ENCODE measurements around the gene PLIN5. TPM values are rescaled to one million over a fixed set of nuclear protein-coding genes. Genes with fewer than 3 reads are reported as not detected.

The PLIN5 gene
- total RNA-seq, 1 donor from 2014 or later: 0.82 TPM

GRCh38 chr19:4493104-4493928, 41.7 kb downstream of the PLIN5 start:
- FAIRE-seq (no peak), DNase-seq (ENCODE audit: low spot score in 2 of 2) (no peak)

DNA sequence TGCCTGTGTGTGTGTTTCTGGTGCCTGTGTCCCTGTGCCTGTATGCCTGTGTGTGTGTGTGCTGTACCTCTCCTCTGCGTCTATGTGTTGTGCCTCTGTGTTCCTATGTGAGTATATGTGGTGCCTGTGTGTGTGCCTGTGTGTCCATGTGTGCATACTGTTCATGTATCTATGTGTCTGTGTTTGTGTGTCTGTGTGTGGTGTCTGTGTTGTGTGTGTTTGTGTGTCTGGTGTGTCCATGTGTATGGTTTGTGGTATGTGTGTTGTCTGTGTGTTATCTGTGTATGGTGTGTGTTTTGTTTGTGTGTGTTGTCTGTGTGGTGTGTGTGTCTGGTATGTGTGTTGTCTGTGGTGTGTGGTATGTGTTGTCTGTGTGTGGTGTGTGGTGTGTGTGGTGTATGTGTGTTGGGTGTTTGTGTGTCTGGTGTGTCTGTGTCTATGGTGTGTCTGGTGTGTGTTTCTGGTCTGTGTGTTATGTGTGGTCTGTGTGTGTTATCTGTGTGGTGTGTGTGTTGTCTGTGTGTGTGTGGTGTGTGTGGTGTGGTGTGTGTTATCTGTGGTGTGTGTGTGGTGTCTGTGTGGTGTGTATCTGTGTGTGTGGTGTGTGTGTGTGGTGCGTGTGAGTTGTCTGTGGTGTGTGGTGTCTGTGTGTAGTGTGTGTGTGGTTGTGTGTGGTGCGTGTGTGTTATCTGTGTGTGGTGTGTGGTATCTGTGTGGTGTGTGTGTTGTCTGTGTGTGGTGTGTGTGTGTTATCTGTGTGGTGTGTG, 42.5 kb downstream of the PLIN5 start:
- FAIRE-seq (no peak), DNase-seq (ENCODE audit: low spot score in 2 of 2) (no peak)

DNA sequence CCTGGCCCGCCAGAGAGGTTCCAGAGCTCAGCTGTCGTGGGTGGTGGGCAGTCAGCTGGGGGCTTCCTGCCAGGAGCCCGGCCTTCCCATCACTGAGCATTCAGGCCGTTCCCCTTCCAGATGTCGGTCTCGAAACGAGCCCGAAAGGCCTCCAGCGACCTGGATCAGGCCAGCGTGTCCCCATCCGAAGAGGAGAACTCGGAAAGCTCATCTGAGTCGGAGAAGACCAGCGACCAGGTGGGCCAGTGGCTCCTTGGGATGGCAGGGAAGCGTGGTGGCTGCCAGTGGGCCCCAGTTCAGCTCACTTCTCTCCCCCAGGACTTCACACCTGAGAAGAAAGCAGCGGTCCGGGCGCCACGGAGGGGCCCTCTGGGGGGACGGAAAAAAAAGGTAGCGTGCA, 43.6 kb downstream of the PLIN5 start:
- FAIRE-seq (no peak), DNase-seq (ENCODE audit: low spot score in 2 of 2) (no peak)

DNA sequence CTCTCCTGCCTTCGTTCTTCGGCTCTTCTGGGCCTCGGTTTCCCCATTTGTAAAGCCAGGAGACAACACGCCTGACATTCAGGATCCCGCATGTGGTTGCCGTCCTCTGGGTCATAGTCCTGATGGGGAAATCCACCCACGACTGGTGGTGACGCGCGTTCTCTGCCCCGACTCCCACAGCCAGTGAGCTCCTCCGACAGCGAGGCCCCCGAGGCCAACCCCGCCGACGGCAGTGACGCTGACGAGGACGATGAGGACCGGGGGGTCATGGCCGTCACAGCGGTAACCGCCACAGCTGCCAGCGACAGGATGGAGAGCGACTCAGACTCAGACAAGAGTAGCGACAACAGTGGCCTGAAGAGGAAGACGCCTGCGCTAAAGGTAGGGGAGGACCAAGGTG, 46.5 kb downstream of the PLIN5 start:
- FAIRE-seq: no peak
- no peak for DNase-seq (ENCODE audit: low spot score in 2 of 2)

GRCh38 chr19:4487572-4487971, 47.5 kb downstream of the PLIN5 start:
- DNase-seq (ENCODE audit: low spot score in 2 of 2): no peak
- no peak for FAIRE-seq

- DNase-seq (ENCODE audit: low spot score in 2 of 2): no peak
- FAIRE-seq: no peak
Measured at GRCh38 chr19:4483385-4483784, 51.6 kb downstream of the PLIN5 start.

DNA sequence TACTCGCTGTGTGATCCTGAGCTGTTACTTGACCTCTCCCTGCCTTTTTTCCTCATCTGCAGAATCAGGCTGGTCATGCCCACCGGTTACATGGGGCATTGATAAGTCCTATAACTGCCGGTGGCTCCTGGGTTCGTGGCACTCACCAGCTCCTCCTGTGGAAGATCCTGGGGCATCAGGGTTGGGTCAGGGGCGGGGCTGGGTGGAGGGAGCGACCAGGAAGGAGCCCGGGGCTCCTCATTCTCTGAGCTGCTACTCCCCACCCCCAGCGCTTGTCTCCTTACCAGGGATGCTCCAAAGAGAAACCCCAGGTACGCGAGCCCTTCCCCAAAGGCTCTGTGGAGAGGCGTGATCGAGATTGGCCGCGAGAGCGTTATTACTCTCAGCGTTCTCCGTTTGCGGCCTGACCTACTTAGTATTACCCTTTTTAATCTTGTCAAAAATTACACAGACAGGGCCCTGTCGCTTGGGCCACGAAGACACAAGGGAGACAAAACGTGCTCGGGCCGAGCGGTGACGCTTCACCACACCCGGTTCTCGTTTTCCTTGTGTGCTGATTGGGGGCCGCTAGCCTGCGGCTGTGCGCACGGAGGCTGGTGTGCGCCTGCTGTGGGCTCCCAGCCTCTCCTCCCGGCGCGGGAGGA, 52.2 kb downstream of the PLIN5 start:
- DNase-seq (ENCODE audit: low spot score in 2 of 2): no peak
- FAIRE-seq: no peak

DNA sequence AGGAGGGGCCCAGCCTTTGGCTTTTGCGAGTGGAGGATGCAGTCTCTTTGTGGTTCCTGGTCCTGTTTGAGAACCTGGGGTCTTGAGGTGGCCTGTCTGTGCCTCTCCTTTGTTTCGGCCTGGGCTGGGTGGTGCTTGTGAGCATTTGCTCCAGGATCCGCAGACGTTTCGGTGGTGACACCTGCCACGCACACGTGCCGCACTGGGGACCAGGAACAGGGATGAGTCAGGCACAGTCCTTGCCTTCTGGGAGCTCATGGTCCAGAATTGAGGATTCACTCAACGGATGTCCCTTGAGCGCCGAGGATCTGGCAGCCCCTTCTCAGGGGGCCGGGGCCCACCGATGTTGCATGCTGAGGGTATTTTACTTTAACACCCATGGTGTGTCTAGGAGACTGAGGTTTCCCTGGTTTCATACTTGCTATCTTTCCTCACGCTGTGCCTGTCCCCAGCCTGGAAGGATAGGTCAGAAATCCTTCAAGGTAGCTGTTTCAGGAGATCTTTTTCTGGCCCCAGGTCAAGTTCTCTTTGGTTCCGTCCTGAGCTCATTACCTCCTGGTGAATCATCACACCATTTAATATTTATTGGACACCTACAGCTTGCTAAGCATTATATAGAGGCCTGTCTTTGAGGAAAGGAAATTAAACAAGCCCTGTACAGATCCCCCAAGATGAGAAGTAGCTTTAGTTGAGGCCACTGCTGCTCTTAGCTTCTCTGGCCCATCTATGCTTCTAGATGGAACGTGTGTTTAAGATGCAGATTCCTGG, 57.8 kb downstream of the PLIN5 start:
- FAIRE-seq (no peak), DNase-seq (ENCODE audit: low spot score in 2 of 2) (no peak)

- FAIRE-seq (no peak), DNase-seq (ENCODE audit: low spot score in 2 of 2) (peak in 1 of 2 donors; percentile 72)
Measured at GRCh38 chr19:4474514-4475022, 60.5 kb downstream of the PLIN5 start.

- DNase-seq (ENCODE audit: low spot score in 2 of 2): no peak
Measured at GRCh38 chr19:4473763-4474513, 61.1 kb downstream of the PLIN5 start.

DNA sequence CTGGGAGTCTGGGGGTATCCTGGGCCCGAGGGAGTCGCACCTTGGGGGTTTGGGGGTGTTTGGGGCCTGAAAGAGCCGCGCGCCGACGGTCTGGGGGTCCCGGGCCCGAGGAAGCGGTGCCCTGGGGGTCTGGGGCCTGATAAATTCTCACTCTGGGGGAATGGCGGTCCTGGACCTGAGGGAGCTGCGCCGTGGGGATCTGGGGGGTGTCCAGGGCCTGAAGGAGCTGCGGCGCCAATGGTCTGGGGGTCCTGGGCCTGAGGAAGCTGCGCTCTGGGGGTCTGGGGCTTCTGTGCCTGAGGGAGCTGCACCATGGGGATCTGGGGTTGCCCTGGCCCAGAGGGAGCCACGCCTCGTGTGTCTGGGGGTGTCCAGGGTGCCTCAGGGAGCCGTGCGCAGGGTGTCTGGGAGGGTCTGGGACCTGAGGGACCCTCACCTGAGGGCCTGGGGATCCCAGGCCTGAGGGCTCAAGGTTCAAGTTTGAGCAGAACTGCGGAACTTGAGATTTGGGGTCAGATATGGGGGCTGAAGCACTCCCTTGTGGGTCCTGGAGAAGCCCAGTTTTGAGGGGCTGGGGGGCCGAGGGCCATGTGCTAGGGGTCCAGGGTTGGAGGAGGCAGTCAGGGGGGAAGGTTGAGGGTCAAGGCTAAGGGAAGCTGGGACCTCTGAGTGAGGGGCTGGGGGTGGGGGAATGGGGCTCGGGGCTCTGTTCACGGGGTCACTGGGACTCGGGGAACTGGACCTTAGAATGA, 61.8 kb downstream of the PLIN5 start:
- no peak for FAIRE-seq
- no peak for DNase-seq (ENCODE audit: low spot score in 2 of 2)

More at GRCh38 chr19:4473763-4474513, 61.1 kb downstream of the PLIN5 start:
- FAIRE-seq: no peak

Other genes with a start within 250 kb of the PLIN5 start
- gene TMIGD2, start 232.8 kb downstream of the PLIN5 start, total RNA-seq: not detected
- 38.7 TPM for gene FSD1, start 230.6 kb downstream of the PLIN5 start, total RNA-seq
- gene STAP2, start 196.4 kb downstream of the PLIN5 start, total RNA-seq: 0.82 TPM
- 18.8 TPM for gene MPND, start 191.7 kb downstream of the PLIN5 start, total RNA-seq
- gene SH3GL1, start 134.7 kb downstream of the PLIN5 start, total RNA-seq: 17.5 TPM
- gene CHAF1A, start 132.6 kb downstream of the PLIN5 start, total RNA-seq: 11.8 TPM
- gene UBXN6, start 77.4 kb downstream of the PLIN5 start, total RNA-seq: 91.3 TPM
- 44.8 TPM for gene HDGFL2, start 62.9 kb downstream of the PLIN5 start, total RNA-seq
- under 0.01 TPM for gene PLIN4, start 16.7 kb downstream of the PLIN5 start, total RNA-seq
- under 0.01 TPM for gene LRG1, start 4.8 kb upstream of the PLIN5 start, total RNA-seq
- 33.0 TPM for gene SEMA6B, start 24.5 kb upstream of the PLIN5 start, total RNA-seq
- 4.5 TPM for gene TNFAIP8L1, start 104.3 kb upstream of the PLIN5 start, total RNA-seq
- 33.4 TPM for gene MYDGF, start 135.1 kb upstream of the PLIN5 start, total RNA-seq
- gene DPP9, start 188.6 kb upstream of the PLIN5 start, total RNA-seq: 7.7 TPM